Testis (tissue), 3 donors: ENCODE measurements around the gene NAXE. TPM values are rescaled to one million over a fixed set of nuclear protein-coding genes. Genes with fewer than 3 reads are reported as not detected.

Experiments used
- DNase-seq: peaks from one replicate; pipeline ENCODE4 v3.0.0-alpha.2; 2019
- H3K27ac ChIP-seq, 2 donors: fragments of 200-600 bp; sonication (generic); one replicate each; pipeline ENCODE4 v1.5.1; 2019
- H3K27me3 ChIP-seq: fragments of 200-600 bp; sonication (generic); one replicate; pipeline ENCODE4 v1.5.1; 2019
- H3K36me3 ChIP-seq: fragments of 200-600 bp; sonication (generic); one replicate; pipeline ENCODE4 v1.5.1; 2017; ENCODE audit warnings: low read depth; ENCODE audit errors: missing control alignments
- H3K4me1 ChIP-seq: fragments of 200-600 bp; sonication (generic); one replicate; pipeline ENCODE4 v1.5.1; 2019
- H3K4me3 ChIP-seq, 2 donors: fragments of 200-600 bp; sonication (generic); one replicate each; pipeline ENCODE4 v1.5.1; 2017 to 2019
- H3K9me3 ChIP-seq: fragments of 200-600 bp; sonication (generic); one replicate; pipeline ENCODE4 v1.5.1; 2017
- CTCF ChIP-seq, 3 experiments: fragments of 450-650 bp in 2 of 3; fragments of 200-600 bp in 1 of 3; sonication (generic) in 1 of 3; IDR thresholded peaks; one replicate each; pipeline ENCODE4 v1.5.1; 2016 to 2019; ENCODE audit warnings: antibody characterized with exemption in 3 of 3, mild to moderate bottlenecking in 2 of 3, moderate library complexity in 1 of 3
- POLR2A ChIP-seq: fragments of 450-650 bp; IDR thresholded peaks from one replicate; pipeline ENCODE4 v1.6.1; 2017; ENCODE audit warnings: antibody characterized with exemption, mild to moderate bottlenecking, moderate library complexity
- WGBS, 2 donors: methylation state at CpG; one replicate each; pipeline ENCODE4 v1.1.5; 2018; 5-methylcytosine and 5-hydroxymethylcytosine counted together
- intact Hi-C: fragments of 100-400 bp; cut with DNase I; formaldehyde crosslinking; loops from one replicate; pipeline ENCODE4 v1.15.1; 2023; ENCODE audit warnings: low total_unique reads
- polyA plus RNA-seq: library from polyadenylated mRNA; stranded (reverse); fragments of 350-450 nt; fragmentation: Illumina TruSeq; extraction: RNeasy Lipid Tissue Mini Kit (QIAGEN cat#74804); gene quantifications from one replicate; pipeline ENCODE4 v1.2.3, GENCODE V29; 2014; ENCODE audit warnings: low read depth, low replicate concordance; ENCODE audit not compliant: insufficient read depth
- total RNA-seq, 2 donors: library from RNA; depleted of rRNA; stranded (reverse); fragments of >200 nt; gene quantifications; one replicate each; pipeline ENCODE4 v1.2.3, GENCODE V29; 2016

Gene NAXE
- total and polyA plus RNA-seq, 3 donors from 2014 or later: 110 to 200 (median 142) TPM

- no peaks in the 10 kb centered on the region for H3K4me1 ChIP-seq
- DNase-seq: no peak
- H3K27me3 ChIP-seq: no peaks in the 10 kb centered on the region
- no peaks in the 10 kb centered on the region for H3K36me3 ChIP-seq
- no peaks in the 10 kb centered on the region for H3K9me3 ChIP-seq
- TF ChIP-seq POLR2A: no peak
- TF ChIP-seq CTCF (IDR thresholded peaks at IDR 0.05): no peak
- no peak overlapping the region for H3K4me3 ChIP-seq
- WGBS, 2 donors: 96 to 97% methylated on average over 4 of the region's 4 CpGs
- intact Hi-C loops: no loop called here
- no peak overlapping the region for H3K27ac ChIP-seq
Measured at GRCh38 chr1:156547434-156547833, 44.1 kb upstream of the NAXE start.

GRCh38 chr1:156547982-156548381, 43.6 kb upstream of the NAXE start:
- H3K36me3 ChIP-seq: no peaks in the 10 kb centered on the region
- H3K9me3 ChIP-seq: no peaks in the 10 kb centered on the region
- no peak overlapping the region for H3K4me3 ChIP-seq
- intact Hi-C loops: no loop called here
- no peaks in the 10 kb centered on the region for H3K27me3 ChIP-seq
- DNase-seq: peak; percentile 23
- TF ChIP-seq POLR2A (no peak), CTCF (IDR thresholded peaks at IDR 0.05) (no peak)
- 72 to 93% methylated on average over 4 to 9 of the region's 9 CpGs for WGBS, 2 donors
- H3K4me1 ChIP-seq: no peaks in the 10 kb centered on the region
- H3K27ac ChIP-seq: no peak overlapping the region

- intact Hi-C loops: no loop called here
Measured at GRCh38 chr1:156549390-156549789, 42.2 kb upstream of the NAXE start.

GRCh38 chr1:156549831-156550230, 41.7 kb upstream of the NAXE start:
- H3K36me3 ChIP-seq: no peaks in the 10 kb centered on the region
- TF ChIP-seq POLR2A: no peak
- TF ChIP-seq CTCF (IDR thresholded peaks at IDR 0.05): no peak
- H3K27ac ChIP-seq: no peak overlapping the region
- WGBS, 2 donors: 93 to 100% methylated on average over 1 of the region's 1 CpG
- H3K27me3 ChIP-seq: no peaks in the 10 kb centered on the region
- no peaks in the 10 kb centered on the region for H3K4me1 ChIP-seq
- intact Hi-C loops: no loop called here
- H3K4me3 ChIP-seq: no peak overlapping the region
- no peaks in the 10 kb centered on the region for H3K9me3 ChIP-seq
- DNase-seq: no peak

More at GRCh38 chr1:156549390-156549789, 42.2 kb upstream of the NAXE start:
- no peak overlapping the region for H3K4me3 ChIP-seq
- H3K4me1 ChIP-seq: no peaks in the 10 kb centered on the region
- H3K27ac ChIP-seq: no peak overlapping the region
- no peak for DNase-seq
- 81% methylated on average over 2 of the region's 2 CpGs for WGBS, 2 donors
- H3K9me3 ChIP-seq: no peaks in the 10 kb centered on the region
- TF ChIP-seq CTCF (IDR thresholded peaks at IDR 0.05): no peak
- TF ChIP-seq POLR2A: no peak
- H3K27me3 ChIP-seq: no peaks in the 10 kb centered on the region
- no peaks in the 10 kb centered on the region for H3K36me3 ChIP-seq

GRCh38 chr1:156550346-156550745, 41.2 kb upstream of the NAXE start:
- 80 to 88% methylated on average over 5 of the region's 5 CpGs for WGBS, 2 donors
- no peak for DNase-seq
- no peaks in the 10 kb centered on the region for H3K9me3 ChIP-seq
- no peak overlapping the region for H3K4me3 ChIP-seq
- no peak overlapping the region for H3K27ac ChIP-seq
- intact Hi-C loops: no loop called here
- no peaks in the 10 kb centered on the region for H3K4me1 ChIP-seq
- H3K36me3 ChIP-seq: no peaks in the 10 kb centered on the region
- TF ChIP-seq CTCF (IDR thresholded peaks at IDR 0.05) (no peak), POLR2A (no peak)
- H3K27me3 ChIP-seq: no peaks in the 10 kb centered on the region
